T-helper 2 cell treated with Interferon-gamma antibody and Interleukin-4, amounts not matched to agents 100 ng/mL and 5 ng/mL, for 36 hours (primary cell): ENCODE measurements around the gene RBSN. TPM values are rescaled to one million over a fixed set of nuclear protein-coding genes. Genes with fewer than 3 reads are reported as not detected.
"Not testable (repeated sequence)": the region's sequence is repeated elsewhere in the genome, so short reads cannot be mapped to it uniquely, and the experiment has no call there.

Experiments
- intact Hi-C: fragments of 100-400 bp; cut with micrococcal nuclease; formaldehyde crosslinking; loops from one replicate; pipeline ENCODE4 v1.15.1; 2023
- total RNA-seq: library from RNA; stranded (reverse); gene quantifications from 2 replicates; pipeline ENCODE4 v1.2.3, GENCODE V29; 2022

Gene RBSN
- total RNA-seq: 19.1 and 21.2 TPM in 2 replicates

GRCh38 chr3:15098503-15099363 lies at the start of gene RBSN:
Gene RBSN (minus strand): TSS chr3:15099148. CDS start chr3:15096120, 3,028 bp downstream.
- intact Hi-C loops: loop anchor here (1.0 to 2.0 kb wide), 6 partner anchors 33 to 1166 kb away; partner anchors contain the start of genes BTD, CAPN7, CCDC174 and DPH3

DNA sequence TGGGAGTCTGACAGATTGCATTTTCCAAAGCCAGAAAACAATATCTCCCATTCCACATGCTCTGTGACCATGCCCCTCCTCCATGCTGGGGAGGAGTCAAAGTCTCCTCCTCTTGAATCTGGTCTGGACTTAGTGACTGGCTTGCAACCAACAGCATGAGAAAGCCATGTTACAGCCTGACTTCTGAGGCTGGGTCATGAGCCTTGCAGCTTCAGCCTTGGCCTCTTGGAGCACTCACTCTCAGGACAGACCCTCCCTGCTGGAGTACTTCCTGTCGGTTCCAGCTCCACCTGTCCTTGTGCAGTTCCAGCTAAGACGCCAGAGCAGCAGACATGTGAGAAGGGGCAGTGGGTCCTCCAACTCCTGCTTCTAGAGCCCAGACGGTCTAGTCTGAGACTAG lies 49.7 kb upstream of the RBSN start:
- intact Hi-C loops: no loop called here

- intact Hi-C loops: not testable (repeated sequence)
Observed at GRCh38 chr3:15136885-15137284, 37.9 kb upstream of the RBSN start.

DNA sequence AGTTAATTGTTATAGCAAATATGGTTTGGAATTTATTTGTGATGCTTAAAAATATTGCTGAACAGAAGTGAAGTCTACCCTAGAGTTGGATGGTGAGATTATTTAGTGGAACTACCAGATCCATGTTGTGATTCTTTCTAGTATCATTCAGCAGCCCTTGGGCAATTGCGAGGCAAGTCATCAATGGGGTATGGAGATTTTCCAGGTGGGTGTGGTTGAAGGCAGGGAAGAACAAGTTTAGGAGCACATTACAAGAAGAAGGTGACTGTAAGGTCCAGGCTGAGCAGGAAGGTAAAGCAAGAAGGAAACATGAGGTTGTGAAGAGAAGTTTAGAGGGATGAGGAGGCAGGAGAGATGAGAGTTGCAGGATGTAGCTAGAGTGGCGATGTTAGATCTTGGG lies 36.0 kb upstream of the RBSN start:
- intact Hi-C loops: not testable (repeated sequence)

DNA sequence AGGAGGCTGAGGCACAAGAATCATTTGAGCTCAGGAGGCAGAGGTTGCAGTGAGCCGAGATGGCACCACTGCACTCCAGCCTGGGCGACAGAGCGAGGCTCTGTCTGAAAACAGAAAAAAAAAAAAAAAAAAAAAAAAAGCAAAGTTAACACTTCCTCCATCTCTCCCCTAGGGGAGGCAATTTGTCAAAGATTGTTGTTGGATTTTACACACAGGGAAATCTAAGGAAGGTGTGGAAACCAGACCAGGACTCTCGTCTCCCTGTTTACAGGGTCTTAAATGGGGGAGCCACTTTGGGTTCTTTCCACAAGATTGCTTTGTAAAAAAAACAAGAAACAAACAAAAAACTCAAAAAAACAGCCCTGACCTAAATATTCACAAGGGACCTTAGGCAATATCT lies 29.5 kb upstream of the RBSN start:
- intact Hi-C loops: not testable (repeated sequence)

DNA sequence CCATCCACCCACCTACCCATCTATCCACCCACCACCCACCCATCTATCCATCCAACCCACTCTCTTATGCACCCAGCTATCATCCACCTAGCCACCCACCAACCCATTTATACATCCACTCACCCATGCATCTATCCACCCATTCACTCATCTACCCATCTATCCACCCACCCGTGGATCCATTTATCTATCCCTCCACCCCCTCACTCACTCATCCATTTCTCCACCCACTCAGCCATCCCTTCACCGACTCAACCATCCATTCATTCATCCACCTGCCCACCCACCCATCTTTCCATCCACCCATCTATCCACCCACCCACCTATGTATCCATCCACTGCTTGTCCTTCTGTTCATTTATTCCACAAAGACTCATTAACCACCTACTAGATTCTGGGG lies 28.0 kb upstream of the RBSN start:
- intact Hi-C loops: not testable (repeated sequence)

DNA sequence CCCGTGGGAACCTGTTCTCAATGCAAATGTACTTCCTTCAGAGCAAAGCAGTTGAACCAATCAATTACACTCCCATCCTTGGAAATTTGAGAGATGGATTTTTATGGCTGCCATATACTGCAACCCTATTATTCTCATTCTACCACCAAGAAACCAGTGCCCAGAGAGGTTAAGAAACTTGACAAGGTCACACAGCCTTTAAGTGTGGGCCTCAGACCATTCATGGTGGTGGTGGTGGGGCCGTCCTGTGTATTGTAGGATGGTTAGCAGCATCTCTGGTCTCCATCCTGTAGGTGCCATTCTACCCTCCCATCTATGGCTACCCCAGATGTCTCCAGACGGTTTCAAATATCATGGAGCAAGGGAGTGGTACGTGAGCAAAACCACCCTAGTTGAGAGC lies 23.4 kb upstream of the RBSN start:
- intact Hi-C loops: no loop called here

DNA sequence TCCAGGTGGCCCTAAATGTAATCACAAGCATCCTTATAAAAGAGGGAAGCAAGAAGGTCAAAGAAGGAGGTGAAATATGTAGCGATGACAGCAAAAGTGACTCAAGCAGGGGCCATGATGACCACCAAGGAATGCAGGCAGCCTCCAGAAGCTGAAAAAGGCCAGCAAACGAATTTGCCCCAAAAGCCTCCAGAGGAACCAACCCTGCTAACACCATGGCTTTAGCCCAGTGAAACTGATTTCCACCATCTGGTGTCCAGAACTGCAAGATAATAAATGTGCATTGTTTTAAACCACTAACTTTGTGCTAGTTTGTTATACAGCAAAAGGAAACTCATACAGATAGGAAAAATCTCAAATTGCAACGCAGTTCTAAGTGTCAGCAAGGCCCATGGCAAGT lies 23.0 kb upstream of the RBSN start:
- intact Hi-C loops: no loop called here

GRCh38 chr3:15120986-15121385 lies 22.0 kb upstream of the RBSN start:
- intact Hi-C loops: no loop called here

DNA sequence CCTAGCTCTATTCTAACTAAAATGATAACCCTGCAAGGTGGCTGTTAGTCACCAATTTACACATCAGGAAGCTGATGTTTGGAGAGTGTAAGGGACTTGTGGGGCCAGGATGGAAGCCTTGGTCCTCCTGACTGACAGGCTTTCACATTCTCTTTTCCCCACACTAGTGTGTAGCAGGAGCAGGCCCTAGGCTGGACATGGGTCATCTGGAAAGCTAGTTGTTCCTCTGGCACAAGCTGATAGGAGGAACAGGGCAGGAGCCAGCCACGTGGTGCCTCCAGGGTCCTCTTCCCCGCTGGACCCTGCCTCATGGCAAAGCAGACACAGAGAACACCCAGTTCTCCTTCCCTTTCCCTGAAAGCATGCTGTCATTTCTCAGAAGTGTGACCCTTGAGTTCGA lies 18.1 kb upstream of the RBSN start:
- intact Hi-C loops: no loop called here

GRCh38 chr3:15116032-15116669 lies 17.2 kb upstream of the RBSN start:
- intact Hi-C loops: no loop called here

DNA sequence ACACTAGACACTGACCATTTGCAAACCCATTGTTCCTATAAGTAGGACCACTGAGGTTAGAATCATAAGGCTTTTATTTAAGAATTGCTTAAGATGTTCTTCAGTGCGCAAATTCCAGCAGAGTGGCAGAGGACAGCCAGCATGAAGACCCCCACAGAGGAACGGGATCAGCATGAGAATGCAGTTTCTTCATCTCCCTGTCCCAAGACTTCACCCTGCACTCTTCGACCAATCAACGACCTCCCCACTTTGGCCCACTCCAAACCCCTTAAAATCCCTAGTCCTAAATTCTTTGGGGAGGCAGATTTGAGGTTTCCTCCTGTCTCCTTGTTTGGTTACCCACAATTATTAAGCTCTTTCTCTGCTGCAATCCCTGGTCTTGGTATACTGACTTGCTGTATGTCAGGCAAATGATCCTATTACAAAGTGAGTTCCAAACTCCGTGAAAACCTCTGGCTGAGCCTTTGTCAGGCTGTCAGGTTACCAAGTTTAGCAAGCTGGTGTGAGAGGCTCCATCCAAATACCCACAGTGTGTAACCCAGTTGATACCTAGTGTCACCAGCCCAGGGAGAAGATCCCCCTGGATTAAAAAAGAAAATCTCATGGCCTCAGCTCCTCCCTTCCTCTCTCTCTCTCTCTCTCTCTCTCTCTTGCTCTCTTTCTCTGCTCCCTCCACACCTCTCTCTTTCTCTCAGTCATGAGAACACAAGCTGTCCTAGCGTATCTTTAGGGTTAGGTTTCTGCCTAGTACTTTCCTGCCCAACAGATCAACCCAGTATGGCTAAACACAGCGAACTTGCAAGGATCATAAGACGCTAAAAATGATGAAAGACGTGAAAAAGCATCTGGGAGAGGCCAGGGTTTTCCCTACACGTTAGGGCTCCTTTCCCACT lies 15.8 kb upstream of the RBSN start:
- intact Hi-C loops: no loop called here

DNA sequence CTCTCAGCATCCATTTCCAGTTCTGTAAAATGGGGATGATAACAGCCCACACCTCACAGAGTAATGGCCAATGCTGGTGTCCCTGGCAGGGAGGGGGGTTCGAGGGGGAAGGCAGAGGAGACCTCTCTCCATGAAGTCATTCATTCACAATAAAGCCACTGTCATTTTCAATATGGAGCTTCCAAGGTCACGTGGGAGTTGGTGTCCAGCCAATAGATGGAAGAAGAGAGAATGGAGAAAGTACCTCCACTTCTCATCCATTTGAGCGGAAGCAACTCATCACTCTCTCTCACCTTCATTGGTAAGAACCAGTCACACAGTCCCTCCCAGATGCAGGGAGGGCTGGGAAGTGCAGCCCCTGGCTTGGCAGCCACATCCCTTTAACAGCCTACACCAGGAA lies 14.9 kb upstream of the RBSN start:
- intact Hi-C loops: no loop called here

DNA sequence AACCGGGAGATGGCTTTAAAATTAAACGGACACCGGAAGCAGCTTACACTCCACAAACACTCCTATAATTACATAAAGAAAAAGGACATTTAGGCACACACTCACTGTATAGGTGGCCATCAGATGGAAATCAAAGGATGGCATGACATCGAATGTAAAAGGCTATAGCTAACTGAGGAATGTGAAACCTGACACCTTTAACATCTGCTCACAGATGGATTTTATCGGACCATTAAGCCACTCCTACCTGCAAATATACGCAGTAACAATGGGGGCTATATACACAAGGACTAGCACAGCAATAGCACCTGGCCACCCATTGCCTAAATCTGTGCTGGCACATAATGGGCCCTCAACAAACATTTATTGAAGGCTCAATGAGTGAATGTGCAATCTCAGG lies 14.5 kb upstream of the RBSN start:
- intact Hi-C loops: no loop called here

DNA sequence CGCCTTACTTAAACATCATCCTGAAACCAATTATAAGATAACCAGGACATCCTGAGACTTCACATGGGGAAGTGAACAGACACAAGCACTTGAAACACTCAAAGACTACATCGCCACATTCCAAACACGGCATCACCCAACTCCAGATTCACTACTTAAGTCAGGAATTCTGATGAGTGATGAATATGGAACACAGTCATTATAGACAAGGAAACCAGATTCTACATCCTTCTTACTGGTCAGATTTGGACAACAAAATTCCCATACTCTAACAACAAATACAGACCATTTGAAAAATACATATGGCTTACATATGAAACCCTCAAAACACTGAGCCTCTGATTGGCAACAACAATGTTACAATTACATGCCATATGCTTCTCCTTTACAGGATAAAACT lies 13.1 kb upstream of the RBSN start:
- intact Hi-C loops: no loop called here

DNA sequence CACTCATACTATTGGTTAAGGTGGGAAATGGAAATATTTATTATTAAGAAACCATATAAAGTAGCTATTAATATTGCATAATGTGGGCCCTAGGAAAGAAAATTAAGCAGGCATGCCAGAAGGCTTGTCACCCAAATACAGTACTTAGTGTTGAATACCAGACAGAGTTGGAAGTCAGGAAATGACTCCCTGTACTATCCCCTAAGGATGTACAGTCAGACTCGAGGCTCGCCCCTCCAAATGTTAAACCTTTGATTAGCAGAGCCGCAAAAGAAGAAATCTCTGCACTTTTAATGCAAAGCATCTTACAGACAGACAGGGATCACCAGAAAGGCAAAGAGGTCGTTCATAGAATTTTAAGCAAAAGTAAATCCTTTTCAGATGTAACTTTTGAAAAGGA lies 11.3 kb upstream of the RBSN start:
- intact Hi-C loops: no loop called here

GRCh38 chr3:15108869-15109268 lies 9.9 kb upstream of the RBSN start:
- intact Hi-C loops: loop anchor here (1.0 kb wide), 1 partner anchor 296 kb away; no protein-coding TSS in a partner anchor

- intact Hi-C loops: loop anchor here (1.0 kb wide), 1 partner anchor 297 kb away; no protein-coding TSS in a partner anchor
Observed at GRCh38 chr3:15108082-15108545, 9.2 kb upstream of the RBSN start.

- intact Hi-C loops: no loop called here
Observed at GRCh38 chr3:15107075-15107947, 8.4 kb upstream of the RBSN start.

DNA sequence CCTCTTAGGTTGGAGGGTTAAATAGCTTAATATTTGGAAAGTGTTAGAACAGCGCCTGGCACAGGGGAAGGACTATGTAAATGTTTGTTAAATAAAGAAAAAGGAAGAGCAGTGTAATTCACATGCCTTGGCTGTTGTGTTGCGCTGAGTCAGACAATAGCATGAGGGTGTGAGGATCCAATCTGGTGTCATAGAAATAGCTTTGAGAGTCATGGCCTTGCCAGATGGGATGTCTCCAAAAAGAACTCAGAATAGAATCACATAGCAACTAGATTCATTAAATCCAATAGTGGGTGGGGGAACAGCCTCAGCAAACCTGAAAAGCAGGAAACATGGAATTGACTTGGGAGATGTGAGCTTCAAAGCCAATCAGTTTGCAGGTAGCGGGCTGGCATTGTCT lies 3.9 kb upstream of the RBSN start:
- intact Hi-C loops: no loop called here

DNA sequence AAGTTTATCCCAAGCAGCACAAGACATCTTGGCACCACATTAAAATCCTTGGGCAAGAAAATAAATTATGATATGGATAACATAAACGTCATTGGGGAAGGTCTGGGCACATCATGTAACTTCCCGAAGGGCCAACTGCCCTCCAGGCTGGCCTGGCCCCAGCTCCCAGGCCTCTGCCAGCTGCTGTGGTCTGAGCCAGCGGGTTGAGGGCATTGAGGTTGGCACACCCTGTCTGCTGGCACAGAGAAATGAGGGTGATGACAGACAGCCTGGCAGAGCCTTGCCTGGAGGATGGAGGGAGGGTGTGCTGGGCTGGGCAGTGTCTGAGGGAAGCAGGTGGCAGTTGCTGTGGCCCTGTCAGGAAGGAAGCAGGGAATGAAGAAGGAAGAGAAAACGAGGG lies 3.3 kb upstream of the RBSN start:
- intact Hi-C loops: no loop called here
